Progenitor cell of endocrine pancreas (in vitro differentiated cells): Measurements from ENCODE around the gene PICK1. TPM values are rescaled to one million over a fixed set of nuclear protein-coding genes. Genes with fewer than 3 reads are reported as not detected.

Experiments
- DNase-seq: peaks from one replicate; pipeline ENCODE4 v3.0.0; 2021; ENCODE audit warnings: low spot score; ENCODE audit not compliant: unreplicated experiment
- H3K27ac Mint-ChIP-seq: 2 replicates; pipeline ENCODE4 v1.8.0; 2021; ENCODE audit warnings: mild to moderate bottlenecking, moderate library complexity, mixed read lengths
- H3K27me3 Mint-ChIP-seq: 2 replicates; pipeline ENCODE4 v1.8.0; 2021; ENCODE audit warnings: mixed read lengths
- H3K36me3 Mint-ChIP-seq: 2 replicates; pipeline ENCODE4 v1.8.0; 2022; ENCODE audit warnings: mixed read lengths; ENCODE audit not compliant: insufficient read depth
- H3K4me1 Mint-ChIP-seq: 2 replicates; pipeline ENCODE4 v1.8.0; 2021; ENCODE audit warnings: low read depth, mixed read lengths
- H3K4me3 Mint-ChIP-seq: 2 replicates; pipeline ENCODE4 v1.8.0; 2021; ENCODE audit warnings: low read depth, mild to moderate bottlenecking, moderate library complexity, mixed read lengths
- H3K9me3 Mint-ChIP-seq: 2 replicates; pipeline ENCODE4 v1.8.0; 2021; ENCODE audit warnings: low read depth, mixed read lengths
- total RNA-seq: library from RNA; stranded (reverse); gene quantifications from 2 replicates; pipeline ENCODE4 v1.2.1, GENCODE V29; 2021
- TF ChIP-seq, protein P1 (sequence below): fragments of 200-600 bp; sonication (generic); IDR thresholded peaks from one replicate; pipeline ENCODE4 v1.5.0; 2021; ENCODE audit warnings: antibody characterized with exemption, mild to moderate bottlenecking; ENCODE audit not compliant: unreplicated experiment

The PICK1 gene
- total RNA-seq, 1 donor from 2014 or later, result 67.3 TPM

DNA sequence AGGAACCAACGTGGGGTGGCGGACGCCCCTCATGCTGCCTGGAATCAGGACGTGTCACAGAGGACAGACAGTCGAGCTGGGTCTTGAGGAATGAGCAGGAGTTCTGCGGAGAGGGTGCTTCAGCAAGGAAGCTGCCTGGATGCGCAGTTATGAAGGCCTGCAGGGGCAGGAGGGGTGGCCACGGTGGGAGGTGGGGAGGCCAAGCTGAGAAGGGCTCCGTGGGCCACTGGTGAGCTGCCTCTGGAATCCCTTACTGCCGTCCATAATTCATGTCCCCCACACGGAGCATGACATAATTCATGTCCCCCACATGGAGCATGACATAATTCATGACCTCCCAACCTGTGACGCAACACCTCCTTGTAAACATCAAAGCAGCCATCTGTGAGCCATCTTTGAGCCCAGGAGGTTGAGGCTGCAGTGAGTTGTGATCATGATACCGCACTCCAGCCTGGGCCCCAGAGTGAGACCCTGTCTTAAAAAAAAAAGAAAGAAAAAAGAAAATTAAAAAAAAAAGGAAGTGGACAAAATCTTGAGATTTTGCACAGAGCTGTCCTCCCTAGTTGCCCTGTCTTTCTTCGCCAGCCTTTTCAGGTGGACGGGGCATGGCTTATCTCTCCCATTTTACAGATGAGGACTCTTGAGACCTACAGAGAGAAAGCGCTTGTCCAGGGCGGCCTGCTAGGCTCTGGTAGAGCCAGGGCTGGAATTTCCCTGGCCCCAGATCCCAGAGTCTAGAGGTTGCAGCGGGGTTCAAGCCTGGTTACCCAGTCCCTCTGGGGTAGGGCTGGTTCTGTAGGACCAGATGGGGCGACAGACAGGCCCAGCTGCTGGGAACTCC lies 24.3 kb upstream of the PICK1 start:
- Mint-ChIP-seq H3K27me3 (peaks cover 16% of the 10 kb centered on the region), H3K36me3 (no peaks in the 10 kb centered on the region), H3K9me3 (no peaks in the 10 kb centered on the region), H3K4me3 (no peak overlapping the region), H3K27ac (no peak overlapping the region), H3K4me1 (peaks cover 6% of the 10 kb centered on the region)
- DNase-seq, result no peak
- TF ChIP-seq, protein P1, sequence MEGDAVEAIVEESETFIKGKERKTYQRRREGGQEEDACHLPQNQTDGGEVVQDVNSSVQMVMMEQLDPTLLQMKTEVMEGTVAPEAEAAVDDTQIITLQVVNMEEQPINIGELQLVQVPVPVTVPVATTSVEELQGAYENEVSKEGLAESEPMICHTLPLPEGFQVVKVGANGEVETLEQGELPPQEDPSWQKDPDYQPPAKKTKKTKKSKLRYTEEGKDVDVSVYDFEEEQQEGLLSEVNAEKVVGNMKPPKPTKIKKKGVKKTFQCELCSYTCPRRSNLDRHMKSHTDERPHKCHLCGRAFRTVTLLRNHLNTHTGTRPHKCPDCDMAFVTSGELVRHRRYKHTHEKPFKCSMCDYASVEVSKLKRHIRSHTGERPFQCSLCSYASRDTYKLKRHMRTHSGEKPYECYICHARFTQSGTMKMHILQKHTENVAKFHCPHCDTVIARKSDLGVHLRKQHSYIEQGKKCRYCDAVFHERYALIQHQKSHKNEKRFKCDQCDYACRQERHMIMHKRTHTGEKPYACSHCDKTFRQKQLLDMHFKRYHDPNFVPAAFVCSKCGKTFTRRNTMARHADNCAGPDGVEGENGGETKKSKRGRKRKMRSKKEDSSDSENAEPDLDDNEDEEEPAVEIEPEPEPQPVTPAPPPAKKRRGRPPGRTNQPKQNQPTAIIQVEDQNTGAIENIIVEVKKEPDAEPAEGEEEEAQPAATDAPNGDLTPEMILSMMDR, result no peak

DNA sequence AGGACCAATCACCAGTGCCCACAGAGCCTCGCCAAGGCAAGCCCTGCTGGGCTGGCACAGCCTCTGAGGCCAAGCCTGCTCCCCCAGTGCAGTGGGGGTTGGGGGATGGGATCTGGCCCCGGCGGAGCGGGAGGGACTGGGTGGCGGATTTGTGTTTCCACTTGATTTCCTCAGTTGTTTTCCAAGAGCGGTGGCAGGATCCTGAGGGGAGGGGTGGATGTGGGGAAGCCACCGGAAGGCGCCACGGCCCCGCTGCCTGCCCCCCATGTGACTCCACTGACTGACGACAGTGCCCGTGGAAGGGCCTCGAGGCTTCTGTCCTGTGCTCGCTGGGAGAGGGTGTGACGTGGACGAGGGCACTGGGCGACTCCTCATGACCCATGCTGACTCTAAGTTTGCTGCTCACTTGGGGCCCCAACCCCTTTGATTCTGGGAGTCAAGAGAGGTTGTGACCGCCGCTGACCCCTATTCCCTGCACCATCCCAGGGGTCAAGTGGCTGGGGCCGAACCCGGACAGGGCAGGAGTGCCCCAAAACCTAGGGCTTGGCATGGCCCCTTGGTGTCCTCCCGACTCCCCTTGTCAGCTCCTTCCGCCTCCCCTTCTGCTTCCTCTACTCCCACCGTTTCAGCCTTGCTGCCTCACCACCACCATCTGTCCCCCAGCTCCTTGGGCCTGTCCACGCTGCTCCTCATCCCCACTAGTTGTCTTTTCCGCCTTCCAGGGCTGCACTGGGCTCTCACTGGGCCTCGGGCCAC lies 23.5 kb upstream of the PICK1 start:
- peaks cover 14% of the 10 kb centered on the region for H3K27me3 Mint-ChIP-seq
- DNase-seq, result no peak
- no peaks in the 10 kb centered on the region for H3K36me3 Mint-ChIP-seq
- H3K9me3 Mint-ChIP-seq, result no peaks in the 10 kb centered on the region
- H3K4me1 Mint-ChIP-seq, result peaks cover 6% of the 10 kb centered on the region
- TF ChIP-seq, protein P1, result no peak
- H3K27ac Mint-ChIP-seq, result peak overlapping the region; percentile 90
- H3K4me3 Mint-ChIP-seq, result no peak overlapping the region

DNA sequence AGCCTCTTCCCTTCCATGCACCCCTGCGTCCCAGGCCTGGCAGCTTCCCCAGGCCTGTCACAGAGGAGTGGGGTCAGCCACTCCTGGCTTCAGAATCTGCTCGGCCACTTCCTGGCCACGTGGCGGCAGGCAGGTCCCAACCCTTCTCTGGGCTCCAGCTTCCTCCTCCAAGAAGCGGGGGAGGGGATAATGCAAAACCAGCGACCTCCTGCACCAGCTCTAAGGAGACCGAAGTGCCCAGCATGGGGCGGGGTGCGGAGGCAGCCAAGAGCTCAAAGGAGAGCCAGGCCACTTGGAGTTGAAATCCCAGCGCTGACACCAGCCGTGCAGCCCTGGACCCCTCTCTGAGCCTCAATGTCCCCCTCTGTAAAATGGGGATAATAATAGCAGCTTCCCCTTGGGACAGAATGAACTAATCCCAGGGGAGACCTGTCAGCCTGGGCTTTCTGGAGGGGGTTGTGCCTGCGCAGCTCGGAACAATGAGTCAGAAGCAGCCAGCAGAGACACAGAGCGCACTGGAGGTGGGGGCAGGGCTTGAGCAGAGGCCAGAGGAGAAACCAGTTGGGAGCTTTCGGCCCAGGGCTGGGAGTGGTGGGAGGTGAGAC lies 22.8 kb upstream of the PICK1 start:
- H3K36me3 Mint-ChIP-seq, result no peaks in the 10 kb centered on the region
- no peaks in the 10 kb centered on the region for H3K9me3 Mint-ChIP-seq
- H3K27ac Mint-ChIP-seq, result peak overlapping the region; percentile 90
- TF ChIP-seq, protein P1, result no peak
- H3K4me1 Mint-ChIP-seq, result peaks cover 6% of the 10 kb centered on the region
- peaks cover 8% of the 10 kb centered on the region for H3K27me3 Mint-ChIP-seq
- H3K4me3 Mint-ChIP-seq, result no peak overlapping the region
- DNase-seq, result no peak

DNA sequence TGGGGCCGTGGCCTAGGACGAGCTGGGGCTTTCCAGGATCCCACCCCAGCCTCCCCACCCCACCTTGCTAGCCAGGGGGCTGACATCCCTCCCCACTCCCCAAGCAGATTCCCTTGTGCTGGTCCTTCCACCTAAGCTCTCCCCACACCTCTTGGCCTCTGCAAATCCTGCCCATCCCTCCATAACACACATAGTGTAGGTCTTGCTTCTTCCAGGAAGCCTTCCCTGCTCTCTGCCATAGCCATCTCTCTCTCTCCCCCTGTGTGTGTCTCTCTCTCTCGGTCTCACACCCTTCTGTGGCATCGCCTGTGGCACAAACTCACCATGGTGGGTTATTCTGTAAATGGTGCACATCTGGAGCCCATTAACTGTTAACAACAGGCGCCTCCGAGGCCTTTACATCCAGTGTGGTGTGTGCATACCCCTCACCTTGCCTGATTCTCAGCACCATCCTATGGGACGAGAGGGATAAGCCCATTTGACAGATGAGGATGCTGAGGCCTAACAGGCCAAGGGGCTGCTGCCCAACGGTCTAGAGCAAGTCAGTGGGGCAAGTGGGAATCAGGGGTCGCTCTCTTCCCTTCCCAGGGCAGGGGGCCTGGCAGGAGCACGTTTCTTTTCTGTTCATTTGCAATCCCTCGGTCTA lies 22.2 kb upstream of the PICK1 start:
- H3K4me1 Mint-ChIP-seq, result peaks cover 6% of the 10 kb centered on the region
- H3K27me3 Mint-ChIP-seq, result peaks cover 3% of the 10 kb centered on the region
- H3K36me3 Mint-ChIP-seq, result no peaks in the 10 kb centered on the region
- TF ChIP-seq, protein P1, result no peak
- H3K9me3 Mint-ChIP-seq, result no peaks in the 10 kb centered on the region
- no peak overlapping the region for H3K27ac Mint-ChIP-seq
- DNase-seq, result no peak
- H3K4me3 Mint-ChIP-seq, result no peak overlapping the region

DNA sequence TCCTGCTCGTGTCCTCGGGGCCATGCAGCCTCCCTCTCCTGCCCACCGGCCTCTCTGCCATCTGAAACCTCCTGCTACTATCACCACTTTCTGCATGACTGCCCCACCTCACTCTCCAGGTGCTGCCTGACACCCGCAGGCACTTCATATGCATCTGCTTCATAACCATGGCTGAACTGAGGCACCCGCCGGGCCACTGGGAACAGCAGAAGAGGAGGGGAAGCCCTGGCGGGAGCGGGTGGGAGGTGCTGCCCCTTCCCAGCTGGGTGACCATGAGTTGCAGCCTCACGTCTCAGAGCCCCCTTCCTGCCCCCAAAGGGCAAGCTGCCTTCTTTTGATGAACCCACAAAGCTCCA lies 21.7 kb upstream of the PICK1 start:
- H3K4me1 Mint-ChIP-seq, result peaks cover 6% of the 10 kb centered on the region
- H3K27me3 Mint-ChIP-seq, result peaks cover 3% of the 10 kb centered on the region
- H3K27ac Mint-ChIP-seq, result peak overlapping the region; percentile 79
- no peak for DNase-seq
- H3K36me3 Mint-ChIP-seq, result no peaks in the 10 kb centered on the region
- TF ChIP-seq, protein P1, result no peak
- H3K9me3 Mint-ChIP-seq, result no peaks in the 10 kb centered on the region
- no peak overlapping the region for H3K4me3 Mint-ChIP-seq
